HG03159 (cell line): Measurements from ENCODE around the gene ERMP1.
"Not testable (repeated sequence)": the region's sequence is repeated elsewhere in the genome, so short reads cannot be mapped to it uniquely, and the experiment has no call there.

Source experiments
- ATAC-seq: cut with Tn5 transposase; IDR thresholded peaks from one replicate; pipeline ENCODE4 v1.9.1; 2021; ENCODE audit warnings: mild to moderate bottlenecking, moderate library complexity; ENCODE audit not compliant: unreplicated experiment

Gene ERMP1

GRCh38 chr9:5832538-5833529 is at the start of gene ERMP1:
Gene ERMP1 (minus strand): TSS chr9:5833117. CDS start chr9:5833027, 90 bp downstream.
- peak; percentile 79 for ATAC-seq

GRCh38 chr9:5882244-5883012 is 49.5 kb upstream of the ERMP1 start:
- not testable (repeated sequence) for ATAC-seq

- no peak for ATAC-seq
These were observed 46.7 kb upstream of the ERMP1 start for GRCh38 chr9:5879419-5880181.

GRCh38 chr9:5876711-5877110 is 43.8 kb upstream of the ERMP1 start:
- ATAC-seq = no peak

- ATAC-seq = no peak
These were observed 43.1 kb upstream of the ERMP1 start for GRCh38 chr9:5876026-5876425.

- ATAC-seq = no peak
These were observed 41.1 kb upstream of the ERMP1 start for GRCh38 chr9:5874048-5874447.

GRCh38 chr9:5873439-5873838 is 40.5 kb upstream of the ERMP1 start:
- no peak for ATAC-seq

- ATAC-seq = no peak
These were observed 39.6 kb upstream of the ERMP1 start for GRCh38 chr9:5872511-5872910.

GRCh38 chr9:5871785-5872184 is 38.9 kb upstream of the ERMP1 start:
- ATAC-seq = no peak

- no peak for ATAC-seq
These were observed 37.8 kb upstream of the ERMP1 start for GRCh38 chr9:5870691-5871090.

GRCh38 chr9:5870020-5870339 is 37.1 kb upstream of the ERMP1 start:
- no peak for ATAC-seq

- ATAC-seq = no peak
These were observed 36.5 kb upstream of the ERMP1 start for GRCh38 chr9:5869315-5870019.

GRCh38 chr9:5868235-5868634 is 35.3 kb upstream of the ERMP1 start:
- no peak for ATAC-seq

GRCh38 chr9:5866685-5867084 is 33.8 kb upstream of the ERMP1 start:
- ATAC-seq = no peak

GRCh38 chr9:5866272-5866671 is 33.4 kb upstream of the ERMP1 start:
- no peak for ATAC-seq

- no peak for ATAC-seq
These were observed 31.5 kb upstream of the ERMP1 start for GRCh38 chr9:5864446-5864845.

- no peak for ATAC-seq
These were observed 30.3 kb upstream of the ERMP1 start for GRCh38 chr9:5863092-5863746.

- no peak for ATAC-seq
These were observed 25.9 kb upstream of the ERMP1 start for GRCh38 chr9:5858833-5859232.

- no peak for ATAC-seq
These were observed 25.0 kb upstream of the ERMP1 start for GRCh38 chr9:5857928-5858327.
